GM18519 (cell line): ENCODE measurements around the gene IMPG2.

Experiments
- ATAC-seq: cut with Tn5 transposase; IDR thresholded peaks from one replicate; pipeline ENCODE4 v1.9.1; 2021; ENCODE audit warnings: mild to moderate bottlenecking, moderate library complexity; ENCODE audit not compliant: unreplicated experiment, low FRiP score

The IMPG2 gene

DNA sequence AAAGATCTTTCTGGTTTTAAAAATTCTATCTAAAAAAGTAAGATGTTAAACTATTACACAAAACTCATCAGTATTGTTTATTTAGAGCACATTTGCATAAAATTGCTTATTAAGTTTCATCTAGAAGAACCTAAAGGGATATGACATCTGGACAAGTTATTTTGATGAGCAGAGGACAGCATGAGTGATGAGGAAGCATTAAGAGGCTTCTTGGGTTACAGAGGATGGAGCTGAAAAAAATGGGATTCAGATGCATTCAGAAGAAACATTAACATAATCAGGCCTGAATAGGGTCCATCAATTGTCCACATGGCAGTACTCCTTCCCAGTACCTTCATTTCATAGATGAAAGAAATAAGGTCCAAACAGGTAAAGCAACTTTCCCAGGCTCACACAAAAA, 41.6 kb downstream of the IMPG2 start:
- no peak for ATAC-seq

DNA sequence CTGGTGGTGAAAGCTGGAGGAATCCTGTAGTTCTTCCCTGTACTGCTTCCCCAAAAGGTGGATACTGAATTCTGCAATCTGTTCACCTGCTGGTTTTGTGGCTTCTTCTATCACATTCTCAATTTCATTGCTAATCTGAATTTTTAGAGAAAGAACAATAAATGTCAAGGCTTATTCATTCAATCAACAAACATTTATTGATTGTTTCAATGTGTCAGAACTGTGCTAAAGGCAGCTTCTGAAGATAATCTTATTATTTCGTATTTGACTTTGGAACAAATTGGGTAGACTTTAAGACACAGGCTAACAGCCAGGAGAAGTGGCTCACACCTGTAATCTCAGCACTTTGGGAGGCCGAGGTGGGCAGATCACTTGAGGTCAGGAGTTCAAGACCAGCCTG, 46.8 kb downstream of the IMPG2 start:
- no peak for ATAC-seq

DNA sequence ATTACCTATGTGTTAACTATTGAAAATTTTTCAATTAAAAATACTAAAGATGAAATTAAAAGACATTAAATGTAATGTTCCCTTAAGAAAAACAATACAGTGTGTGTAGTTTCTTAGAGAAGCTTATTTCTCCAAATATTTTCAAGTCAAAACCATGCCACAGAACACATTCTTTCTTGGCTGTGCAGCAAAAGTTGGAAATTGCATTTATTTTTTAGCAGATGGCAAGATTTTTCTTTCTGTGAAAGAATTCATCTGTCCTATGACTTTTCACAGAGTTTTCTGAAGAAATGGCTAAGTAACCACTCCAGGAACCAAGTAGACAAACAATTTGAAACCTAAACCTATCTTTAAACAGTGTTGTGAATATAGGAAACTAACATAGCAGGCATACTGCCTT, 47.2 kb downstream of the IMPG2 start:
- no peak for ATAC-seq

DNA sequence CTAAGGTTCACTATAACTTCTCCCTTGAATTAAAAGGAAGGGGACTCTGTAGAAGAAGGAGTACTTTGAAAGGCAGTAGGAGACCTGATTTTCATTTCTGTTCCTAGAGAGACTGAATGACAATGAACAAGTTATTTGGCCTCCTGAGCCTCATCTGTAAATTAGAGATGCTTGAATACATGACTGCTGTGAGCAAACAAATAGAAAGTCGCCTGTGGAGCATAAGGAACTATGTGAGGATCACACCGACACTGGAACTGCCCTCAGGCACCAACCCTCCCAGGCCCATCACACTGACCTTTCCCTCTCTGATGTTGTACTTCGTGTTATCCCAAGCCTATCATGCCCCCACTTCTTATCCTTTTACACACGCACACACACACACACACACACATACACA, 48.6 kb downstream of the IMPG2 start:
- ATAC-seq, result no peak

DNA sequence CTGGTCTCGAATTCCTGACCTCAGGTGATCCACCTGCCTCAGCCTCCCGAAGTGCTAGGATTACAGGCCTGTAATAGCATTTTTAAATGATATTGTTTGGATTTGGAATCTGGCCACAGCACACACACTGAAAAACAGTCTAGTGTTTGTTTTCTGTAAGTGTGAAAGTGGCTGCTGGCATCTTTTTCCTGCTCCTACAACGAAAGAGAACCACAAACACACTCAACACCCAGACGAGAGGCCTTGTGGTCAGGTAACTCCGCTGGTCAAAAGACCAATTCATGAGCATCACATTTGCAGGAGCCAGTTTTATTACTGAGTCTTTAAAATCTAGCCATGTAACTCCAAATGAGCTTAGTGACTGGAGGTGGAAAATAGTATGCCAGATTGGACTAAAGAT, 50.2 kb downstream of the IMPG2 start:
- no peak for ATAC-seq

DNA sequence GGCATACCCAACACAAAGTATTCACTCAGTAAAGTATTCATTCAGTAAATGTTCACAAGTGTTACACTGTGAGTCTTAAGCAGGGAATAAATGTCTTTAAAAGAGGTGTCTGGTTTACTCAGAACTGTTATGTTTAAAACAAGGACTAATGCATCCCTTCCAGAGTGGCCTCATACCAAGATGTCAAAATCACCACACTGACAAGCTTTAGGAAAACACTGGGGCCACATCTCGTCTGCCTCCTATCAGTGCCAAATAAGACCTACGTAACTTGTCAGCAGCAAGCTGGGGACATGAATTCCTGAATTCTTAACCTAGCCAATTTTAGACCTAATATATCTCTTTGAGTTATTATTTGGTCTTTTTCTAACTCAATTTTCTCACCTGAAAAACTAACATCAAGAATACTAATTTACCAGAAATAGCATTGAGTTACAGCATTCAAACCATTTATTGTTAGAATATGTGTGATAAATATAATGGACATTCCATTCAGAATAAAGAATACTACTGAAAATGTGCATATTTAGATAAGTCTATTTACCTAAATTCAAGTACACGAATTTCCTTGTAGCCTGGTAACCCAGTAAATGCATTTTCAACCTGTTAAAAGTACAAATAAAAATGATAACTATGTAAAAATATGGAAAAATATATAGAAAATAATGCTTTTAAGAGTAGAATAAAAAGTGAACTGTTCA, 51.3 kb downstream of the IMPG2 start:
- ATAC-seq, result no peak

DNA sequence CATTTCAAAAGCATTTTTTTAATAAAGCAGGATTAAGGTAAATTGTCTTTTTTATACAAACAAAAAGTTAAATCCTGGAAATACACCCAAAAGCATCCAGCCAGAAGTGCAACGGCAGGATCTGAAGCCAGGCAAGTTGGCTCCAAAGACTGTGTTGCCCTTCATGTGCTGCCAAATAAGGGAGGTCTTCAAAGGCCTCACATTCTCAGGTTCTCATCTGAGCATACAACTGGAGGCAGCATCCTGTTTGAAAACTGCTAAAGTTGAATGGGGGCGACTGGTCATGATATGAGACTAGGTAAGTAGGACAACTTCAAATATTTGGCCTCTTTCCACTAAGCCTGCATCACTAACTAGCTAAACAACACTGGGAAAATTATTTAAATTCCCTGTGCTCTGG, 52.2 kb downstream of the IMPG2 start:
- no peak for ATAC-seq

DNA sequence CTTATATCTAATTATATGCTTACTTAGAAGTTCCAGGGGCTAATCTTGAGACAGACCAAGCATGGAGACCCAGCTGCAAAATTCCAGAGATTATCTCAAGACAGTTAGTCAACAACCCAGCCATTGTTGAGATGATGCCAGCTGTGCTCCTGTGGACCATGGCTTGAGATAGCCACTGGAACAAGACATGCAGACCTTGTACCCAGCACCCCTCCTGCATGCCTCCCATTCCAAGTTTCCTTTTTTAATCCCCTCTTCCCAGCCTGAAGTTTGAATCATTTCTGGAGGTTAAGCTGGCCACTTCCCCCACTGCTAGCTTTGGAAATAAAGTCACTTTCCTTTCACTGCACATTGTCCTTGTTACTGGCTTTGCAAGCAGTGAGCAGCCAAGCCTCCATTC, 53.8 kb downstream of the IMPG2 start:
- ATAC-seq, result no peak

DNA sequence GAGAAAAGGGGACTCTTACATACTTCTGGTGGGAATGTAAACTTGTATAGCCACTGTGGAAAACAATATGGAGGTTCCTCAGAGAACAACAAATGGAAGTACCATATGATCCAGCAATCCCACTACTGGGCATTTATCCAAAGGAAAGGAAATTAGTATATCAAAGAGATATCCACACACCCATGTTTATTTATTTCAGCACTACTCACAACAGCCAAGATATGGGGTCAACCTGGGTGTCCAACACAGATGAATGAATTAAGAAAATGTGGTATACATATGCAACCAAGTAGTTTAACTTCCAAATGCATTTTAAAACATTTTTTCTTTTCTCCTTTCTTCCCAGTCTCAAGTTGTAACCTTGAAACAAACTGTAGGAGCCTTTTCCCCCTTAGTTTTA, 54.3 kb downstream of the IMPG2 start:
- ATAC-seq, result no peak

DNA sequence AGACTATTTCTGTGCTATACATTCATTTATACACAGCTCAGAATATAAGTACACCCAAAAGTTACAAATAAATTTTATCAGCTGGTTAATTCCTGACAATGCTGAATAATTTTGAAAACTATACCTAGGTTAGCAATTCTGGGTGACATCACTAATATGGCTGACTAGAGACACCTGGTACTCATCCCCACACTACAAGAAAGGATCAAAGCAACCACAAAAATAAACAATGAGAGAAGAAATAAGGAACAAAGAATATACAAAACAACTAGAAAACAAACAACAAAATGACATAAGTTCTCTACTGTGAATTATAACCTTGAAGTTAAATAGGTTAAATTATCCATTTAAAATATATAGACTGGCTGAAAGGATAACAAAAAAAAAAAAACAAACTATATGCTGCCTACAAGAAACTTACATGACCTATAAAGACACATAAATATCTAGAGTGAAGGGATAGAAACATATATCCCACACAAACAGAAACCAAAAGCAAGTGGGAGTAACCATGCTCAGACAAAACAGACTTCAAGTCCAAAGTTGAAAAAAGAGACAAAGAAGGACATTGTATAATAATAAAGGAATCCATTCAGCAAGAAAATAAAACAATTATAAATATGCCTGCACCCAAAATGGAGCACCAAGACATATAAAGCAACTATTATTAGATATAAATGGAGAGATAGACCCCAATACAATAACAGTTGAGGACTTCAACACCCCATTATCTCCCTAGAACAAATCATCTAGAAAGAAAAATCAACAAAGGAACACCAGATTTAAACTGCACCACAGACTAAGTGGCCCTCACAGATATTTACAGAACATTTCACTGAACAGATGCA, 57.8 kb downstream of the IMPG2 start:
- ATAC-seq, result peak; percentile 68

DNA sequence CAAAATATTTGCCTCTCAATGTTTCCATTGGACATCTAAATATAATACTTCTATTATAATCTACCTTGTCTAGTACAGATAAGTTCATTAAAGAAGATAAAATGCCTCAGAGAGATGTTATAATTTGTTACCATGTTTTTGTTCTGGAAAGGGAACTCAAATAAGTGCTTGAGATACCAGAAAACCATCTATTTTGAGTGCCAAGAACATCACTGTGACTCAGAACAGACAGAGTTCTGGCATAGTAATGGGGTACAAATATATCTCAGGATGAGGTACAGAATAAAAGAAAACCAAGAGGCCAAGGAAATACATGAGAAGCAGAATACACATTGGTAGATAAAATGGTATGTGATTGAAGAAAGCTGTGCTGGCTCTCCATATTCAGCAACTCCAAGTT, 58.9 kb downstream of the IMPG2 start:
- ATAC-seq, result no peak

DNA sequence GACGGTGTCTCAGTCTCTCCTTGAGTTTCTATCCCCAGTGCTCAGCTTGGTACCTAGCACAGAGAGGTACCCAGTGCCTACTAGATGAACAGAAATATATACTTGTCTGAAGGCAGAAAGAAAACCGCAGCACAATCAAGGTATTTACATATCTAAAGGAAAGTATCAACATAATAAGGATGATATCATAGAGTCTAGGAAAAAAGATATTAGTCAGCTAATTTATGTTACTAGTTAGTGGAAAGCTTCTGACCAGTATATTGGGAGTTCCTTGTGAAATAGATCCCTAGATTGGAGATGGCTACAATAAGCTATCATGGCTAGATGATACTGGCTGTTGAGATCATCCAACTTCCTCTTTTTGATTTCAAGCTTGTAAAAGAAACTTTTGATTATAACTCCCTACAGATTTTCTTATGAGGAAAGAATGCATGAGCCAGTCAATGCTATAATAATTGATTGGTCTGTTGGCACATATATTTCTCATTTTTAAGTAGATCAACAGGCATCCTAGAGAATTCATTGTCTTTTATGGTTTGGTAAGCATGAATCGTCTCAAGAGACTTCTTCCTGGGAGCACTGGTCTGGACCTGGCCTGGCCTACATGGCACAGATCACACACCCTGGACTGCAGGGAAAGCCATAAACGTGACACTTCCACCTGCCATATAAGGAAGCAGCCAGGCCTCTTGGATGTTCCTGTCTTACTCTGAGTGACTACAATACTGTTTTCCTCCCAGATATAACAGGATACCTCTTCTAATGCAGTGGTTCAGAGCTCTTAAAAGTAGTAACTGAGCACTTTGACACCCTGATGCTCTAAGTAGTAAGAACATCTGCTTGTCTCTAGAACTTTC, 60.7 kb downstream of the IMPG2 start:
- ATAC-seq, result no peak

DNA sequence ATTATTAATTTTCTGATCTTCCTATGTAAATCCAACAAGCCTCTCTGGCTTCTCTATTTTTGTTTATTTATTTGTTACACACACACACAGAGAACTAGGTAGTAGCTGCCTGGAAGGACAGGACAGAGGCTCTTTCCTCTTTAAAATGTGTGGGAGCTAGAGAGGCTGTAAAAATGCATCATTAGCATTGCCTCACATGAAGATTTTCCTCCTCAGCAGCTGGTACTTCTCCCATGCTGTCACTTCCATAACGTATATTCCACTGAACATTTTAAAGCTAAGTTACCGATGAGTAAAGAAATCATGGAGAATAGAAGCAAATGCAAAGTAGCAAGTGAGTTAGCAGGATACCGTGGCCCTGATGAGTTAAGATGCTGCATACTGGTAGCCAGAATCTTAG, 63.9 kb downstream of the IMPG2 start:
- no peak for ATAC-seq

DNA sequence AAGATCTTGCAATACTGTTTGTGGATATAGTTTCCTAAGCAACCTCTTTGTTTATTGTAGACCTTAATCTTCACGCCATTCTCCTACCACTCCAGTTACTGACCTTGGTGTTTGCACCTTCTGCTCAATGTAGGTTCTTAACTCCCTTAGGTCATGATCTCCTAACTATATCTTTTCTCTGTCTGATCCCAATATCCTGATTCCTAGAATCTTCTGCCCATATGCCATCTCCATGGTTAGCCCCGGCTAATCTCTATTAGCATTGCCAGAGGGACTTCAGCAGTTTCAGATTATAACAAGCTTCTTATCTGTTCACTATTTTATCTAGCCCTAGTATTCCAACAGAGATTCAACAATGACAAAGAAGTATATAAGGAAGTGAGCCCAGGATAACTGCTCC, 64.9 kb downstream of the IMPG2 start:
- ATAC-seq, result no peak

DNA sequence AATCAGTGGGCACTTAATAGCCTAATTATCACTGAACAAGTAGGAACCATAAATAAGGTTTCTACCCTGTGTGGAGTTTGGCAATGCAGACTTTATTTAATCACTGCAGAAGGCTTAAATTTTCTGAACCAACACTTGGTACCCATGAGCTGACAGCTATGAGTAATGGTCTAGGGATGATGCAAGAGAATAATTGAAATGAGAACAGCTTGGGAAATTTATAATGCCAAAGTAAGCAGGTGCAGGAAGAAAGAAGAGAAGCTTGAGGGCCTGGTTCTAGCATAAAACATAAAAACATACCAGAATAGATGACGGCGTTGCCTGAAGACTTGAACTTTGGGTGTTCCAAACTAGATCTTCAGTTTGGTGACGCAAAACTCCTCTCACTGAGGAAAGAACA, 67.0 kb downstream of the IMPG2 start:
- no peak for ATAC-seq

DNA sequence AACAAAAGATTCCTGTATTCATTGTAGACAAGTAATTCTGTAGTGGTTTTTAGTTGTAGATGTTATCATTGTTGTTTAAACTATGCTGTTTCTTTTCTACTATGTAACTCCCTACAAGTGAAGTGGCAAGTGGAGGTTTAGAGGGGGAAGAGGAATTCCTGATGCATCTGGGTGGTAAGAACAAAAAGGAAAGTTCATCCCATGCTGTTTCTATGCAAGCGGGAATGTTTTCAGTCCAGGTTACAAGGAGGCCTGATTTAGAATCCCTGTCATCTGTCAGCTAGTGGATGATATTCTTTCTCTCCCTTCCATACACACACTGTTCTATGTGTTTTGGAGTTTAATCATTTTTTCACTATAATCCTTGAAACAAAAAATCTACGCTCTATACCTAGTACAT, 67.4 kb downstream of the IMPG2 start:
- no peak for ATAC-seq

DNA sequence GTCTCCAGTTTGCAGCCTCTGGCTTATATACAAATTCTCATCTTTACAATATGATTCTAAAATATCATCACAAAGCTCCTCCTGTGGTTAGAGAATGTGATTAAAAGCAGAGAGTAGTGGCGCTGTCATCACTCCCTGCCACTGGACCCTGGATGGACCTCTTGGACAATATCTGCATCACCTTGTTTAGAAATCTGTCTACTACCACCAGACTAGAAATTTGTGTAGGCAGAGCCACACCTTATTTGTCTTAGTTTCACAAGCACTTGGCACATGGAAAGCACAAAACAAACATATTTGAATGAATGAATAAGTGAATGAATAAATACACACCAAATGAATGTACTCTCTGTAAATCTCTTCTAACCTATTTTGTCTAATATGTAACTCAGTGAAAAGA, 68.1 kb downstream of the IMPG2 start:
- ATAC-seq, result no peak

DNA sequence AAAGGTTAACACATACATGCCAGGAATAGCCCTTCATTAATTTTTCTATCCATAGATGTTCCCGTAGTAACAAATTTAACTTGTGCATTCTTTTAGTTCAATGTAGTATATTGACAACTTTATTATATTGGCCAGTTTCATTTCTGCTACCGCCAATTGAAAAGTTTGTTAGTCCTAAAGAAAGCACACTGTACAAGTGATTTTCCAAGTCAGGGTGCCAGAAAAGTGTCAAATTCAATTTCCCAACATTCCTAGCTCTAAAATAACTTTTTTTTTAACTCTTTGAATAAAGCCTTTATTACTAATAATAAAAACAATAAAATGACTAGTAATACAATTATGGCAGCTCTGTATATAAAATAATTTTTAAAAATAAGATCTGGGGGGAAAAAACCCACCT, 68.9 kb downstream of the IMPG2 start:
- ATAC-seq, result no peak

DNA sequence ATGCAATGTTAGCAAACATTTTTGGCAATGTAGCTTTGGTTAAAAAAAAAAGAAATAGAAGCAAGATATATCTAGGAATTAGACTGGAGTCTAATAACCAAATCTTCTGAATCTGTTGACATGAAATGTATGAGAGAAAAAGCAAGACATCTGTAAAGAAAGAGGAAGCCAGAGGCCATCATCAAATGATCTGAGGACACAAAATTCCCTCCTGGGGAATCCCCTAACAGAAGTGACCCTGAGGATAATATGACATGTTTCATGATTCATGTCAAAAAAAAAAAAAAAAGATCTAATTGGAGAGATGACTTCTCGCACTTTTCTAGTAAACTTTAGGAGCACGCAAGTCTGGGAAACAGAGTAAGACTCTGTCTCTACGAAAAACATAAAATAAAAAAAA, 70.9 kb downstream of the IMPG2 start:
- ATAC-seq, result no peak

DNA sequence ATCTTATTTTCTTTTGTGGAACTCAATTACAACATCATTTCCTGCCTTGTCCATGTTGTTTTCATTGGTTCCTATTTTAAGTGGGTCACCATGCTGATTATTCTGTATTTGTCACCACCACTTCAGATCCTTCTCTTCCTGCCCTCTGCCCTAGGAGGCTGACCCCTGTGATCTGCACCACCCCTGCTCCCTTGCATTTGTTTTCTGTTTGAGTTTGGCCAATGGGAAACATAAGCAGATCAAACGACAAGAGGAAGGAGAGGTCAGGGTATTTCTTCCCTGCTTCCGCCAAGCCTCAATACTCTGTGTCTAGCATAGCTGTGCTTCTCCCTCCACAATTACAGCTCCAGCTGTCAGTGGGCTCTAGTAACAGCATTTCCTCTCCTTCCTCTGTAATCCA, 71.6 kb downstream of the IMPG2 start:
- no peak for ATAC-seq

DNA sequence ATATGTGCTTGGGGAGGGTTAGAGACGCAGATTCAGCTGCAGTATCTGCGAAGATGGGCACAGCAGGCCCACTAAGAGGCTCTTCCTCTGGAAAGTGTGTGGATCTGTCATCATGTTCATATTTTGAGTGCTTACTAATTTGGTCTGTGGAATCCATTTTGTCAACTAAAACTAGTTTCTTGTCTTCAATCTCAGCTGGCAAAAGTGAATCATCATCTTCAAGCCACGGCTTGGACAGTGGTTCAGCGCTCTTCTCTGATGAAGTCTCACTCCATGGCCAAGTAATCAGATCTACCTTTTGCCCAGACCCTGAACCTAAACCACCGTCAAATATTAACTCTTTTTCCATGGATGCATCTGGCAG, 76.2 kb downstream of the IMPG2 start:
- no peak for ATAC-seq
